Activated naive CD4-positive, alpha-beta T cell treated with anti-CD3 and anti-CD28 coated beads for 36 hours (primary cell): ENCODE results near the gene CX3CR1. TPM values are rescaled to one million over a fixed set of nuclear protein-coding genes. Genes with fewer than 3 reads are reported as not detected.
"Not testable (repeated sequence)": the region's sequence is repeated elsewhere in the genome, so short reads cannot be mapped to it uniquely, and the experiment has no call there.

ENCODE experiments used
- CTCF ChIA-PET: fragments of 350-600 bp; sonication (Branson Sonifier 250); formaldehyde crosslinking; loops from one replicate; lab custom pipeline; 2021; ENCODE audit warnings: antibody characterized with exemption; lab: Charles Lee
- DNase-seq: peaks from one replicate; pipeline ENCODE4 v3.0.0-alpha.2; 2020
- H3K27ac Mint-ChIP-seq: one replicate; pipeline ENCODE4 v1.8.0; 2021; ENCODE audit warnings: mild to moderate bottlenecking, mixed read lengths
- H3K27me3 Mint-ChIP-seq: one replicate; pipeline ENCODE4 v1.8.0; 2021; ENCODE audit warnings: low read depth, mixed read lengths
- H3K36me3 Mint-ChIP-seq: one replicate; pipeline ENCODE4 v1.8.0; 2021; ENCODE audit warnings: low read depth, mixed read lengths
- H3K4me1 Mint-ChIP-seq: one replicate; pipeline ENCODE4 v1.8.0; 2021; ENCODE audit warnings: low read depth, mixed read lengths
- H3K4me3 Mint-ChIP-seq: one replicate; pipeline ENCODE4 v1.8.0; 2021; ENCODE audit warnings: mild to moderate bottlenecking, moderate library complexity, mixed read lengths
- H3K9me3 Mint-ChIP-seq: one replicate; pipeline ENCODE4 v1.8.0; 2021; ENCODE audit warnings: mixed read lengths
- intact Hi-C: fragments of 100-400 bp; cut with micrococcal nuclease; formaldehyde crosslinking; loops from one replicate; pipeline ENCODE4 v1.15.1; 2023
- total RNA-seq, 2 experiments: library from RNA; stranded (reverse); gene quantifications; one replicate each; pipeline ENCODE4 v1.2.3, GENCODE V29; 2021

CX3CR1 gene
- total RNA-seq, 2 experiments from 2014 or later: not detected

- H3K27ac Mint-ChIP-seq: peak overlapping the region; percentile 32
- no peaks in the 10 kb centered on the region for H3K36me3 Mint-ChIP-seq
- DNase-seq: no peak
- no peaks in the 10 kb centered on the region for H3K9me3 Mint-ChIP-seq
- intact Hi-C loops: no loop called here
- no peak overlapping the region for H3K4me3 Mint-ChIP-seq
- H3K4me1 Mint-ChIP-seq: peaks cover 3% of the 10 kb centered on the region
- CTCF ChIA-PET: interaction anchor here (2.3 to 2.6 kb wide), 2 partner anchors 10 to 57 kb away, joined by 8 read pairs; no protein-coding TSS in a partner anchor
- H3K27me3 Mint-ChIP-seq: peaks cover 8% of the 10 kb centered on the region
These were observed 45.2 kb downstream of the CX3CR1 start for GRCh38 chr3:39234651-39235050.

- H3K27ac Mint-ChIP-seq: no peak overlapping the region
- no peak overlapping the region for H3K4me3 Mint-ChIP-seq
- H3K9me3 Mint-ChIP-seq: no peaks in the 10 kb centered on the region
- CTCF ChIA-PET: interaction anchor here (0.9 to 2.6 kb wide), 4 partner anchors 12 to 59 kb away, joined by 3 to 8 read pairs (median 6); no protein-coding TSS in a partner anchor
- H3K36me3 Mint-ChIP-seq: no peaks in the 10 kb centered on the region
- peaks cover 8% of the 10 kb centered on the region for H3K27me3 Mint-ChIP-seq
- DNase-seq: no peak
- peaks cover 3% of the 10 kb centered on the region for H3K4me1 Mint-ChIP-seq
- intact Hi-C loops: loop anchor here (2.0 kb wide), 1 partner anchor 16 kb away; no protein-coding TSS in a partner anchor
These were observed 47.0 kb downstream of the CX3CR1 start for GRCh38 chr3:39232859-39233258.

- CTCF ChIA-PET: no interaction called here
- peaks cover 5% of the 10 kb centered on the region for H3K27me3 Mint-ChIP-seq
- H3K9me3 Mint-ChIP-seq: no peaks in the 10 kb centered on the region
- DNase-seq: no peak
- no peak overlapping the region for H3K4me3 Mint-ChIP-seq
- H3K27ac Mint-ChIP-seq: no peak overlapping the region
- peaks cover 3% of the 10 kb centered on the region for H3K4me1 Mint-ChIP-seq
- no peaks in the 10 kb centered on the region for H3K36me3 Mint-ChIP-seq
- intact Hi-C loops: no loop called here
These were observed 49.4 kb downstream of the CX3CR1 start for GRCh38 chr3:39230453-39230852.

GRCh38 chr3:39228496-39228895, 51.3 kb downstream of the CX3CR1 start:
- no peaks in the 10 kb centered on the region for H3K27me3 Mint-ChIP-seq
- H3K9me3 Mint-ChIP-seq: no peaks in the 10 kb centered on the region
- CTCF ChIA-PET: interaction anchor here (0.6 kb wide), 1 partner anchor 8 kb away, joined by 3 read pairs; no protein-coding TSS in a partner anchor

GRCh38 chr3:39227596-39227995, 52.2 kb downstream of the CX3CR1 start:
- H3K9me3 Mint-ChIP-seq: not testable (repeated sequence)

More at GRCh38 chr3:39228496-39228895, 51.3 kb downstream of the CX3CR1 start:
- no peaks in the 10 kb centered on the region for H3K36me3 Mint-ChIP-seq
- DNase-seq: no peak
- no peak overlapping the region for H3K4me3 Mint-ChIP-seq
- no peaks in the 10 kb centered on the region for H3K4me1 Mint-ChIP-seq
- no peak overlapping the region for H3K27ac Mint-ChIP-seq
- intact Hi-C loops: no loop called here

DNA sequence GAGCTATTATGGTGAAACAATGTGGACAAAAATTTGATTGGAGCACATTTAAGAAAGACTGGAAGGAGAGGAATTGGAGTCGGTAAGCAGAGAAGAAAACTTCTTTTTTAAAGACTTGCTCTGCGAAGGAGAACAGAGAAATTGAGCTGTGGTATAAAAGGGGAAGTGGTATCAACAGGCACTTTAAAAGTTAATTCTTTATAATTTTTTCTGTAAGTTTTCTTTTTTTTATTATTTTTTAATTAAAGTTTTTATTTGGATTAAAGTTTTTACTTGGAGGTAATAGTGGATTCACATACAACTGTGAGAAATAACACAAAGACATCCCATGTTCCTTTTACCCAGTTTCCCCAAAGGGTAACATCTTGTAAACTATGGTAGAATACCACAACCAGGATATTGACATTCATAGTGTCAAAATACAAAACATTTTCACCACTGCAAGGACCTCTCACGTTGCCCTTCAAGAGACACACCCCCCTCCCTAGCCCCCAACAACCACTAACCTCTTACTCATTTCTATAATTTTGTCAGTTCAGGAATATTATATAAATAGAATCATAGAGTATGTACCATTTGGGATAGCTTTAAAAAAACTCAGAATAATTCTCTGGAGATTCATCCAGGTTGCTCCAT, 53.6 kb downstream of the CX3CR1 start:
- no peaks in the 10 kb centered on the region for H3K27me3 Mint-ChIP-seq
- H3K9me3 Mint-ChIP-seq: no peaks in the 10 kb centered on the region
- H3K4me1 Mint-ChIP-seq: no peaks in the 10 kb centered on the region
- intact Hi-C loops: no loop called here
- CTCF ChIA-PET: interaction anchor here (0.5 kb wide), 1 partner anchor 18 kb away, joined by 3 read pairs; no protein-coding TSS in a partner anchor
- no peak overlapping the region for H3K27ac Mint-ChIP-seq
- H3K4me3 Mint-ChIP-seq: no peak overlapping the region
- DNase-seq: no peak
- H3K36me3 Mint-ChIP-seq: no peaks in the 10 kb centered on the region

More at GRCh38 chr3:39227596-39227995, 52.2 kb downstream of the CX3CR1 start:
- H3K27me3 Mint-ChIP-seq, CTCF ChIA-PET, H3K4me1 Mint-ChIP-seq, DNase-seq, intact Hi-C loops, H3K36me3 Mint-ChIP-seq, H3K27ac Mint-ChIP-seq, H3K4me3 Mint-ChIP-seq: not testable (repeated sequence)

DNA sequence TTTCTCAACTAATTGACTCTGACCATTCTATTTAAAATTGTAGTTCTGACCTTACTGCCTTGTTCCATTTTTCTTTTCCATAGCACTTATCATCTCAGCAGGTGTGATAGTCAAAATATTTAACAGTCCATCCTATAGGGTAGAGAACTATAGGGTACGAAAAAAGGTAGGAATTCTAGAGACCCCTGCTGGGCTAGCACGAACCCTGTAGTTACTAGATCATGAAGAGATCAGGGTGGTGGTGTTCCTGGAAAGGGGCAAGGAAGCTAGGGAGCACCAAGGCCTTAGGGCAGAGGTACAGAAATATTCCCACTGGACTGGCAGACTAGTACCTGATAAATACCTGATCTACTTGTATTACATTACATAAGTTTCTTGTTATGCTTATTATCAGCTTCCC, 55.5 kb downstream of the CX3CR1 start:
- intact Hi-C loops: no loop called here
- Mint-ChIP-seq H3K9me3 (no peaks in the 10 kb centered on the region), H3K4me3 (no peak overlapping the region), H3K36me3 (no peaks in the 10 kb centered on the region), H3K27ac (no peak overlapping the region), H3K4me1 (no peaks in the 10 kb centered on the region), H3K27me3 (peaks cover 4% of the 10 kb centered on the region)
- CTCF ChIA-PET: no interaction called here
- no peak for DNase-seq

- Mint-ChIP-seq H3K36me3 (no peaks in the 10 kb centered on the region), H3K27me3 (peaks cover 4% of the 10 kb centered on the region), H3K9me3 (no peaks in the 10 kb centered on the region), H3K4me1 (no peaks in the 10 kb centered on the region), H3K4me3 (no peak overlapping the region), H3K27ac (no peak overlapping the region)
- DNase-seq: no peak
- intact Hi-C loops: no loop called here
- CTCF ChIA-PET: no interaction called here
These were observed 56.9 kb downstream of the CX3CR1 start for GRCh38 chr3:39222939-39223338.

- H3K9me3 Mint-ChIP-seq: no peaks in the 10 kb centered on the region
- H3K27me3 Mint-ChIP-seq: peaks cover 6% of the 10 kb centered on the region
- no peak overlapping the region for H3K4me3 Mint-ChIP-seq
- H3K27ac Mint-ChIP-seq: no peak overlapping the region
- no peak for DNase-seq
- no peaks in the 10 kb centered on the region for H3K36me3 Mint-ChIP-seq
- intact Hi-C loops: no loop called here
- H3K4me1 Mint-ChIP-seq: no peaks in the 10 kb centered on the region
- CTCF ChIA-PET: no interaction called here
These were observed 57.4 kb downstream of the CX3CR1 start for GRCh38 chr3:39222462-39222861.

GRCh38 chr3:39221141-39221530, 58.7 kb downstream of the CX3CR1 start:
- CTCF ChIA-PET: interaction anchor here (1.2 to 1.4 kb wide), 2 partner anchors 31 to 67 kb away, joined by 3 to 5 read pairs; no protein-coding TSS in a partner anchor
- no peaks in the 10 kb centered on the region for H3K4me1 Mint-ChIP-seq
- no peak overlapping the region for H3K27ac Mint-ChIP-seq
- H3K4me3 Mint-ChIP-seq: no peak overlapping the region
- intact Hi-C loops: no loop called here
- peaks cover 12% of the 10 kb centered on the region for H3K27me3 Mint-ChIP-seq
- no peaks in the 10 kb centered on the region for H3K36me3 Mint-ChIP-seq
- no peak for DNase-seq
- no peaks in the 10 kb centered on the region for H3K9me3 Mint-ChIP-seq

DNA sequence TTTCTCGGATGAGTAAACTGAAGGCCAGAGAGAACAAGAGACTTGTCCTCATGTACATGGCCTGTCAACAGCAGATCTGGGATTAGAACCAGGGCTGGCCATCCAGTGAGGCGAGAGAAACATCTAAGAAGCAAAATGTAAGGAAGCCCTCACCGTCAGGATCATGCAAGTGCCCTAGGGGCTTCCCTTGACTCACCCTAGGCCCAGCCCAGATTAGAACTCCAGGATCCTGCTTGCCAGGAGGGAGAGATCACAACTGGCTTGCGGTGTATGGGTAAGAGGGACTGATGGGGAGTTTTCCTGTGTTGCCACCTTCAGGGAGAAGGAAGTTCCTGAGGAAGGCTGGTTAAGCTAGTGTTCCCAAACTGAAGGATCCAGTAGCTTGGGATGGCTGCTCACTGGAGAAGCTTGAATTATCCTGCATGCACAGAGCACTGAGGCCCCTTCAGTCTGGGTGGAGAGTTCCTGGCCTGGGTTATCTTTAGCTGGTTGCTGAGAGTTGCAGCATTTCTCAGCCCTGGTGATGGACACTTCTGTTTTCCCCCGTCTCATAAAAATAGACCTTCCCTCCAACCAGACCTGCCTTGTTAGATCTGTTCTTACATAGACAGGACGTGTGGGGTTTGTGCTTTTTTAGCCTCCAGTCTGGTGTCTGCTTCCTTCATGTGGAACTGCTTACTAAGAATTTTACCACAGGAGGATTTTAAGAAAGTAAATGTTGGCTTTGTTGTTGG, 59.3 kb downstream of the CX3CR1 start:
- Mint-ChIP-seq H3K4me3 (no peak overlapping the region), H3K9me3 (no peaks in the 10 kb centered on the region), H3K27ac (no peak overlapping the region), H3K4me1 (no peaks in the 10 kb centered on the region), H3K36me3 (no peaks in the 10 kb centered on the region), H3K27me3 (peaks cover 12% of the 10 kb centered on the region)
- no peak for DNase-seq
- intact Hi-C loops: no loop called here
- CTCF ChIA-PET: interaction anchor here (0.6 to 1.4 kb wide), 4 partner anchors 8 to 68 kb away, joined by 3 to 5 read pairs (median 3); no protein-coding TSS in a partner anchor

DNA sequence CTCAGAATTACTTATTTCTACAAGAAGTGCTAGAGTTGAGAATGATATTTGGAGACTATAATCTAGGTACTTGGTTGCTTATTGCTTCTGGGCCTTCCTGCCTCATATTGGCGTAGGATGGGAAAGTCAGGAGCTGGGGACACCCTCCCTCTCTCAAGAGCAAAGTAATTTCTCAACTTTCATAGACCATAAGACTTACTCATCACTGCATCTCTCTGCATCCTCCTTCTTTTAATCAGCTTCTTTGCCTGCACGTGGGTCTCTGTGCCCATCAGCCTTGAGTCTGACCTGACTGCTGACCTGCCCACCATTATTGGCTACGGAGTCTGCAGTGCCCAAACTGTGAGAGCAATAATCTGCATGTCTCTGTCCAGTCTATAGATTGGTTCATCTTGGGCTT, 60.1 kb downstream of the CX3CR1 start:
- Mint-ChIP-seq H3K4me3 (no peak overlapping the region), H3K27me3 (peaks cover 12% of the 10 kb centered on the region), H3K36me3 (no peaks in the 10 kb centered on the region), H3K27ac (no peak overlapping the region), H3K4me1 (no peaks in the 10 kb centered on the region), H3K9me3 (no peaks in the 10 kb centered on the region)
- intact Hi-C loops: no loop called here
- no peak for DNase-seq
- CTCF ChIA-PET: interaction anchor here (1.1 to 1.8 kb wide), 2 partner anchors 11 to 73 kb away, joined by 3 to 4 read pairs; no protein-coding TSS in a partner anchor
